ENCODE data around the gene FKBP3. TPM values are rescaled to one million over a fixed set of nuclear protein-coding genes. Genes with fewer than 3 reads are reported as not detected.

Gene FKBP3
- total and polyA plus RNA-seq, 2 of the 8 experiments (the other 6 are each of a cell fraction or from before 2014, with no cell fraction given) = 36.0 to 149 TPM

DNA sequence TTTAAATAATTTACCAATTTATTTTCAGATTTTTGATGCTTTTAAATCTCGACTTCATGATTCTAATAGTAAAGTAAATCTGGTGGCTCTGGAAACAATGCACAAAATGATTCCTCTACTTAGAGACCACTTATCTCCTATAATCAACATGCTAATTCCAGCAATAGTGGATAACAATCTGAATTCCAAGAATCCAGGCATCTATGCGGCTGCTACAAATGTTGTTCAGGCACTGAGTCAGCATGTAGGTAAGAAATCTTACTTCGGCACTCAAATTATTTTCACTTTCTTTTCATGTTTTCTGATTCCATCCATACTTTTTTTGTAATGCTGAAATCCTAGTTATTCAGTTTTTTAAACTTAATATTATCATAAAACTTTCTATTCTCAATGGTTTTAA lies 65.9 kb downstream of the FKBP3 start:
- 89% methylated on average over 3 of the region's 3 CpGs; no CpG with 5 or more reads in 1 of the 2 experiments for WGBS, 2 experiments (ENCODE audit: extremely low coverage in 1 of 2, insufficient coverage in 1 of 2, insufficient read length in 1 of 2, insufficient replicate concordance in 2 of 2, low coverage in 1 of 2, low lambda C conversion rate in 2 of 2, missing lambda C conversion rate in 1 of 2)
- no peak overlapping the region for H3K56ac ChIP-seq (replicated peaks; ENCODE audit: insufficient read length, low read depth, low read length)
- H3K9ac ChIP-seq (replicated peaks in 1 of 4; ENCODE audit: extremely low read depth in 1 of 4, low read depth in 3 of 4, low read length in 3 of 4) = no peak overlapping the region
- no peak overlapping the region for H2BK5ac ChIP-seq (ENCODE audit: low read depth, low read length)
- peaks cover 3% of the 10 kb centered on the region; the same call in 1 of the 2 replicates for H3K79me1 ChIP-seq (ENCODE audit: low read depth, low read length)
- no peak overlapping the region for H2AK5ac ChIP-seq (ENCODE audit: low read depth, low read length)
- ChIA-PET CTCF (ENCODE audit: partially characterized antibody) (no interaction called here), POLR2A (ENCODE audit: partially characterized antibody) (no interaction called here)
- no peak overlapping the region for H3K23ac ChIP-seq (ENCODE audit: insufficient read length)
- no peak overlapping the region for H3K4ac ChIP-seq (replicated peaks; ENCODE audit: insufficient read length, low read depth, low read length)
- no peaks in the 10 kb centered on the region for H3K27me3 ChIP-seq (replicated peaks in 1 of 4; ENCODE audit: control insufficient read depth in 3 of 4, extremely low read depth in 1 of 4, insufficient read depth in 3 of 4, low read length in 3 of 4)
- H3K9me3 ChIP-seq (ENCODE audit: insufficient read depth in 2 of 2, low read depth in 1 of 2, low read length in 1 of 2) = no peaks in the 10 kb centered on the region
- no peaks in the 10 kb centered on the region for H3K23me2 ChIP-seq (ENCODE audit: low read depth, low read length)
- H3K27ac ChIP-seq (ENCODE audit: low read depth, low read length) = no peak overlapping the region
- H3K4me1 ChIP-seq (replicated peaks in 1 of 4; ENCODE audit: control insufficient read depth in 3 of 4, insufficient read depth in 4 of 4, low read length in 3 of 4) = no peaks in the 10 kb centered on the region
- H3K18ac ChIP-seq (ENCODE audit: extremely low read depth, low read length) = no peak overlapping the region
- H2BK15ac ChIP-seq (ENCODE audit: low read length) = no peak overlapping the region
- H4K8ac ChIP-seq (ENCODE audit: extremely low read depth, insufficient read depth, low read length) = no peak overlapping the region
- H3K79me2 ChIP-seq (ENCODE audit: control insufficient read depth in 1 of 2, insufficient read depth in 2 of 2, low read length in 2 of 2) = no peaks in the 10 kb centered on the region
- no peak overlapping the region for H4K5ac ChIP-seq (ENCODE audit: insufficient read length, low read depth, low read length)
- peaks cover 0 to under 1% (median 0%) of the 10 kb centered on the region in 4 experiments; a peak in 2 of 8 replicates for H3K36me3 ChIP-seq (ENCODE audit: control insufficient read depth in 2 of 4, insufficient read depth in 4 of 4, low read length in 3 of 4)
- H3K4me2 ChIP-seq (ENCODE audit: insufficient read depth in 1 of 2, low read depth in 2 of 2, low read length in 2 of 2) = no peak overlapping the region
- no peak overlapping the region for H2BK20ac ChIP-seq (ENCODE audit: low read length)
- H2BK12ac ChIP-seq (ENCODE audit: low read depth, low read length) = no peak overlapping the region
- H4K91ac ChIP-seq (replicated peaks; ENCODE audit: insufficient read length, low read length) = no peak overlapping the region
- DNase-seq (ENCODE audit: low read depth in 1 of 2, low spot score in 2 of 2) (no peak), FAIRE-seq (peak; percentile 24)
- H2BK120ac ChIP-seq (replicated peaks; ENCODE audit: low read depth, low read length) = no peak overlapping the region
- H2AFZ ChIP-seq (ENCODE audit: low read length) = no peak overlapping the region
- no peaks in the 10 kb centered on the region for H4K20me1 ChIP-seq (replicated peaks in 1 of 2; ENCODE audit: control insufficient read depth in 1 of 2, insufficient read depth in 2 of 2, low read length in 2 of 2)
- H3K4me3 ChIP-seq (ENCODE audit: extremely low read depth in 1 of 4, insufficient read depth in 2 of 4, low read depth in 3 of 4, low read length in 4 of 4) = no peak overlapping the region
- H3K14ac ChIP-seq (ENCODE audit: insufficient read length) = no peak overlapping the region
- TF ChIP-seq RFX5 (IDR thresholded peaks at IDR 0.05; ENCODE audit: borderline replicate concordance, low read depth, low read length) (no peak), HDAC2 (IDR thresholded peaks at IDR 0.05; ENCODE audit: borderline replicate concordance in 1 of 2, low read depth in 2 of 2, low read length in 2 of 2) (no peak), KDM5A (IDR thresholded peaks at IDR 0.05; ENCODE audit: low read length) (no peak), ZNF274 (IDR thresholded peaks at IDR 0.05; ENCODE audit: borderline replicate concordance, extremely low read depth, low read length) (no peak), POLR2AphosphoS5 (IDR thresholded peaks at IDR 0.05; ENCODE audit: low read depth, low read length) (no peak), SAP30 (IDR thresholded peaks at IDR 0.05; ENCODE audit: insufficient read depth, insufficient replicate concordance, low read length) (no peak), SP1 (IDR thresholded peaks at IDR 0.05; ENCODE audit: low read depth, low read length) (no peak), POLR2A (IDR thresholded peaks at IDR 0.05; ENCODE audit: control extremely low read depth in 1 of 2, low read depth in 2 of 2, low read length in 2 of 2) (no peak), EP300 (IDR thresholded peaks at IDR 0.05; ENCODE audit: borderline replicate concordance in 1 of 2, low read depth in 2 of 2, low read length in 2 of 2) (no peak), SP4 (IDR thresholded peaks at IDR 0.05; ENCODE audit: low read length) (no peak), NRF1 (IDR thresholded peaks at IDR 0.05; ENCODE audit: low read depth, low read length) (no peak), RAD21 (IDR thresholded peaks at IDR 0.05 in 1 of 2, conservative IDR thresholded peaks at IDR 0.05 in 1 of 2; ENCODE audit: low read depth in 2 of 2, low read length in 2 of 2) (no peak)
- TF ChIP-seq, protein P1, sequence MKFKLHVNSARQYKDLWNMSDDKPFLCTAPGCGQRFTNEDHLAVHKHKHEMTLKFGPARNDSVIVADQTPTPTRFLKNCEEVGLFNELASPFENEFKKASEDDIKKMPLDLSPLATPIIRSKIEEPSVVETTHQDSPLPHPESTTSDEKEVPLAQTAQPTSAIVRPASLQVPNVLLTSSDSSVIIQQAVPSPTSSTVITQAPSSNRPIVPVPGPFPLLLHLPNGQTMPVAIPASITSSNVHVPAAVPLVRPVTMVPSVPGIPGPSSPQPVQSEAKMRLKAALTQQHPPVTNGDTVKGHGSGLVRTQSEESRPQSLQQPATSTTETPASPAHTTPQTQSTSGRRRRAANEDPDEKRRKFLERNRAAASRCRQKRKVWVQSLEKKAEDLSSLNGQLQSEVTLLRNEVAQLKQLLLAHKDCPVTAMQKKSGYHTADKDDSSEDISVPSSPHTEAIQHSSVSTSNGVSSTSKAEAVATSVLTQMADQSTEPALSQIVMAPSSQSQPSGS (IDR thresholded peaks at IDR 0.05; ENCODE audit: low read length) = no peak

All from H1 (cell line).